ENCODE data around the gene GALNT18. TPM values are rescaled to one million over a fixed set of nuclear protein-coding genes. Genes with fewer than 3 reads are reported as not detected.

The GALNT18 gene
- total RNA-seq, 1 experiment from 2014 or later, result not detected

- no peaks in the 10 kb centered on the region for H3K36me3 ChIP-seq (ENCODE audit: low read depth)
- no peak overlapping the region for H2AFZ ChIP-seq
- H3K27me3 ChIP-seq (ENCODE audit: insufficient read depth, low read depth), result peaks cover 20% of the 10 kb centered on the region; the same call in 1 of the 2 replicates
- H3K4me2 ChIP-seq, result no peak overlapping the region
- TF ChIP-seq EZH2 (IDR thresholded peaks at IDR 0.05; ENCODE audit: low read depth) (no peak), CTCF (conservative IDR thresholded peaks at IDR 0.05) (no peak)
- ChIA-PET CTCF (no interaction called here), POLR2A (ENCODE audit: unreplicated experiment) (no interaction called here)
- H3K4me3 ChIP-seq, result no peak overlapping the region
- no peaks in the 10 kb centered on the region for H3K4me1 ChIP-seq (replicated peaks; ENCODE audit: insufficient read depth)
- no peaks in the 10 kb centered on the region for H3K9me3 ChIP-seq (ENCODE audit: insufficient read depth, low read depth)
- no peak overlapping the region for H3K27ac ChIP-seq
- H4K20me1 ChIP-seq (ENCODE audit: insufficient read depth), result no peaks in the 10 kb centered on the region
- no TSS peak for BruUV-seq (replicated peaks)
- no peaks in the 10 kb centered on the region for H3F3A ChIP-seq (ENCODE audit: insufficient read depth, low read depth)
- H3K79me2 ChIP-seq (ENCODE audit: low read depth), result no peaks in the 10 kb centered on the region
- intact Hi-C loops (cut with micrococcal nuclease; ENCODE audit: unreplicated experiment), result no loop called here
- H3K9me2 ChIP-seq (ENCODE audit: insufficient read depth), result no peaks in the 10 kb centered on the region
- DNase-seq, result no peak
Observed at GRCh38 chr11:11231763-11232162, 390.0 kb downstream of the GALNT18 start.

- no peak overlapping the region for H3K4me3 ChIP-seq
Observed at GRCh38 chr11:11230802-11231562, 390.8 kb downstream of the GALNT18 start.

GRCh38 chr11:11230087-11230486, 391.7 kb downstream of the GALNT18 start:
- Histone ChIP-seq H3K27me3 (ENCODE audit: insufficient read depth, low read depth) (peaks cover 17% of the 10 kb centered on the region; the same call in 1 of the 2 replicates), H3K79me2 (ENCODE audit: low read depth) (no peaks in the 10 kb centered on the region), H3F3A (ENCODE audit: insufficient read depth, low read depth) (no peaks in the 10 kb centered on the region), H3K9me3 (ENCODE audit: insufficient read depth, low read depth) (no peaks in the 10 kb centered on the region), H3K4me3 (no peak overlapping the region), H3K27ac (no peak overlapping the region), H3K36me3 (ENCODE audit: low read depth) (no peaks in the 10 kb centered on the region), H3K4me2 (no peak overlapping the region), H3K9me2 (ENCODE audit: insufficient read depth) (no peaks in the 10 kb centered on the region), H3K4me1 (replicated peaks; ENCODE audit: insufficient read depth) (no peaks in the 10 kb centered on the region), H2AFZ (no peak overlapping the region), H4K20me1 (ENCODE audit: insufficient read depth) (no peaks in the 10 kb centered on the region)
- TF ChIP-seq EZH2 (IDR thresholded peaks at IDR 0.05; ENCODE audit: low read depth), result no peak
- TF ChIP-seq CTCF (conservative IDR thresholded peaks at IDR 0.05), result no peak
- ChIA-PET CTCF (no interaction called here), POLR2A (ENCODE audit: unreplicated experiment) (no interaction called here)
- intact Hi-C loops (cut with micrococcal nuclease; ENCODE audit: unreplicated experiment), result no loop called here
- no peak for DNase-seq
- no TSS peak for BruUV-seq (replicated peaks)

More at GRCh38 chr11:11230802-11231562, 390.8 kb downstream of the GALNT18 start:
- Histone ChIP-seq H4K20me1 (ENCODE audit: insufficient read depth) (no peaks in the 10 kb centered on the region), H3K4me1 (replicated peaks; ENCODE audit: insufficient read depth) (no peaks in the 10 kb centered on the region), H3K9me3 (ENCODE audit: insufficient read depth, low read depth) (no peaks in the 10 kb centered on the region), H3F3A (ENCODE audit: insufficient read depth, low read depth) (no peaks in the 10 kb centered on the region), H3K79me2 (ENCODE audit: low read depth) (no peaks in the 10 kb centered on the region), H3K27me3 (ENCODE audit: insufficient read depth, low read depth) (peaks cover 20% of the 10 kb centered on the region; the same call in 1 of the 2 replicates), H3K4me2 (no peak overlapping the region), H3K27ac (no peak overlapping the region), H3K9me2 (ENCODE audit: insufficient read depth) (no peaks in the 10 kb centered on the region), H3K36me3 (ENCODE audit: low read depth) (no peaks in the 10 kb centered on the region), H2AFZ (no peak overlapping the region)
- TF ChIP-seq CTCF (conservative IDR thresholded peaks at IDR 0.05) (peak; percentile 34), EZH2 (IDR thresholded peaks at IDR 0.05; ENCODE audit: low read depth) (no peak)
- intact Hi-C loops (cut with micrococcal nuclease; ENCODE audit: unreplicated experiment), result no loop called here
- ChIA-PET CTCF (no interaction called here), POLR2A (ENCODE audit: unreplicated experiment) (no interaction called here)
- DNase-seq, result no peak
- no TSS peak for BruUV-seq (replicated peaks)
